Stimulated activated CD8-positive, alpha-beta memory T cell treated with anti-CD3 and anti-CD28 coated beads, Interleukin-12 subunit alpha, Interleukin-12 subunit beta, amount 100 ng/mL, for 4 hours (primary cell): ENCODE measurements around the gene AP4S1.
"Not testable (repeated sequence)": the region's sequence is repeated elsewhere in the genome, so short reads cannot be mapped to it uniquely, and the experiment has no call there.

Experiments
- DNase-seq: peaks from one replicate; pipeline ENCODE4 v3.0.0-alpha.2; 2020; ENCODE audit warnings: low read depth

The AP4S1 gene

GRCh38 chr14:31025367-31026076, at the start of gene AP4S1:
AP4S1 (plus strand) TSS chr14:31025649; CDS start chr14:31066197, 40,548 bp downstream.
- peak; percentile 38 for DNase-seq

- DNase-seq: no peak
These were observed 47.7 kb upstream of the AP4S1 start for GRCh38 chr14:30977752-30978151.

GRCh38 chr14:30980106-30980704, 45.2 kb upstream of the AP4S1 start:
- DNase-seq: not testable (repeated sequence)

- DNase-seq: no peak
These were observed 44.5 kb upstream of the AP4S1 start for GRCh38 chr14:30980980-30981379.

- DNase-seq: no peak
These were observed 42.9 kb upstream of the AP4S1 start for GRCh38 chr14:30982533-30982932.

- DNase-seq: no peak
These were observed 41.6 kb upstream of the AP4S1 start for GRCh38 chr14:30983858-30984257.

GRCh38 chr14:30985796-30986195, 39.7 kb upstream of the AP4S1 start:
- no peak for DNase-seq

- no peak for DNase-seq
These were observed 36.9 kb upstream of the AP4S1 start for GRCh38 chr14:30988509-30988908.

- no peak for DNase-seq
These were observed 34.7 kb upstream of the AP4S1 start for GRCh38 chr14:30990770-30991169.

GRCh38 chr14:30991408-30991807, 34.0 kb upstream of the AP4S1 start:
- no peak for DNase-seq

- no peak for DNase-seq
These were observed 32.4 kb upstream of the AP4S1 start for GRCh38 chr14:30993071-30993470.

GRCh38 chr14:30994681-30995620, 30.5 kb upstream of the AP4S1 start:
- no peak for DNase-seq

- no peak for DNase-seq
These were observed 29.8 kb upstream of the AP4S1 start for GRCh38 chr14:30995689-30996088.

- no peak for DNase-seq
These were observed 28.4 kb upstream of the AP4S1 start for GRCh38 chr14:30996892-30997659.

- no peak for DNase-seq
These were observed 27.2 kb upstream of the AP4S1 start for GRCh38 chr14:30998100-30998706.

GRCh38 chr14:30999038-30999773, 26.2 kb upstream of the AP4S1 start:
- DNase-seq: no peak

- DNase-seq: no peak
These were observed 24.7 kb upstream of the AP4S1 start for GRCh38 chr14:31000629-31001338.

GRCh38 chr14:31001339-31001658, 24.1 kb upstream of the AP4S1 start:
- no peak for DNase-seq

- no peak for DNase-seq
These were observed 22.2 kb upstream of the AP4S1 start for GRCh38 chr14:31003284-31003683.

GRCh38 chr14:31004007-31004406, 21.4 kb upstream of the AP4S1 start:
- not testable (repeated sequence) for DNase-seq
